Measurements from ENCODE around the gene CYB5R4. TPM values are rescaled to one million over a fixed set of nuclear protein-coding genes. Genes with fewer than 3 reads are reported as not detected.

Gene CYB5R4
- total and polyA plus RNA-seq, 2 of the 8 experiments (the other 6 are each of a cell fraction or from before 2014, with no cell fraction given), result 2.8 to 14.6 TPM

GRCh38 chr6:83966539-83966938 is 107.0 kb downstream of the CYB5R4 start:
- WGBS, 2 experiments (ENCODE audit: extremely low coverage in 1 of 2, insufficient coverage in 1 of 2, insufficient read length in 1 of 2, insufficient replicate concordance in 2 of 2, low coverage in 1 of 2, low lambda C conversion rate in 2 of 2, missing lambda C conversion rate in 1 of 2), result 98% methylated on average over 4 of the region's 4 CpGs; no CpG with 5 or more reads in 1 of the 2 experiments
- H3K4ac ChIP-seq (replicated peaks; ENCODE audit: insufficient read length, low read depth, low read length), result no peak overlapping the region
- H3K4me2 ChIP-seq (ENCODE audit: insufficient read depth in 1 of 2, low read depth in 2 of 2, low read length in 2 of 2), result no peak overlapping the region
- no peaks in the 10 kb centered on the region for H3K23me2 ChIP-seq (ENCODE audit: low read depth, low read length)
- no peak overlapping the region for H2BK20ac ChIP-seq (ENCODE audit: low read length)
- H3K56ac ChIP-seq (replicated peaks; ENCODE audit: insufficient read length, low read depth, low read length), result no peak overlapping the region
- H2BK12ac ChIP-seq (ENCODE audit: low read depth, low read length), result no peak overlapping the region
- H4K5ac ChIP-seq (ENCODE audit: insufficient read length, low read depth, low read length), result no peak overlapping the region
- H2BK5ac ChIP-seq (ENCODE audit: low read depth, low read length), result no peak overlapping the region
- H2AK5ac ChIP-seq (ENCODE audit: low read depth, low read length), result no peak overlapping the region
- peaks cover 6 to 17% of the 10 kb centered on the region in 2 experiments for H3K9me3 ChIP-seq (ENCODE audit: insufficient read depth in 2 of 2, low read depth in 1 of 2, low read length in 1 of 2)
- peaks cover 0 to 2% (median 2%) of the 10 kb centered on the region in 4 experiments; a peak in 2 of 7 replicates for H3K4me1 ChIP-seq (replicated peaks in 1 of 4; ENCODE audit: control insufficient read depth in 3 of 4, insufficient read depth in 4 of 4, low read length in 3 of 4)
- no peak overlapping the region for H2BK15ac ChIP-seq (ENCODE audit: low read length)
- no peaks in the 10 kb centered on the region for H3K79me2 ChIP-seq (ENCODE audit: control insufficient read depth in 1 of 2, insufficient read depth in 2 of 2, low read length in 2 of 2)
- peaks cover 0 to 14% (median 2%) of the 10 kb centered on the region in 4 experiments; a peak in 3 of 8 replicates for H3K36me3 ChIP-seq (ENCODE audit: control insufficient read depth in 2 of 4, insufficient read depth in 4 of 4, low read length in 3 of 4)
- no peak overlapping the region for H2AFZ ChIP-seq (ENCODE audit: low read length)
- no peak overlapping the region for H3K14ac ChIP-seq (ENCODE audit: insufficient read length)
- no peak overlapping the region for H4K91ac ChIP-seq (replicated peaks; ENCODE audit: insufficient read length, low read length)
- H4K8ac ChIP-seq (ENCODE audit: extremely low read depth, insufficient read depth, low read length), result no peak overlapping the region
- CTCF ChIA-PET (ENCODE audit: partially characterized antibody), result no interaction called here
- no peaks in the 10 kb centered on the region for H4K20me1 ChIP-seq (replicated peaks in 1 of 2; ENCODE audit: control insufficient read depth in 1 of 2, insufficient read depth in 2 of 2, low read length in 2 of 2)
- no peak overlapping the region for H3K23ac ChIP-seq (ENCODE audit: insufficient read length)
- DNase-seq (ENCODE audit: low read depth in 1 of 2, low spot score in 2 of 2) (no peak), FAIRE-seq (no peak)
- H3K9ac ChIP-seq (replicated peaks in 1 of 4; ENCODE audit: extremely low read depth in 1 of 4, low read depth in 3 of 4, low read length in 3 of 4), result no peak overlapping the region
- no peak overlapping the region for H3K27ac ChIP-seq (ENCODE audit: low read depth, low read length)
- POLR2A ChIA-PET (ENCODE audit: partially characterized antibody), result no interaction called here
- H3K4me3 ChIP-seq (ENCODE audit: extremely low read depth in 1 of 4, insufficient read depth in 2 of 4, low read depth in 3 of 4, low read length in 4 of 4), result no peak overlapping the region
- no peaks in the 10 kb centered on the region for H3K79me1 ChIP-seq (ENCODE audit: low read depth, low read length)
- H3K18ac ChIP-seq (ENCODE audit: extremely low read depth, low read length), result no peak overlapping the region
- H3K27me3 ChIP-seq (replicated peaks in 1 of 4; ENCODE audit: control insufficient read depth in 3 of 4, extremely low read depth in 1 of 4, insufficient read depth in 3 of 4, low read length in 3 of 4), result no peaks in the 10 kb centered on the region
- no peak overlapping the region for H2BK120ac ChIP-seq (replicated peaks; ENCODE audit: low read depth, low read length)
- no peak for TF ChIP-seq SIN3A (conservative IDR thresholded peaks at IDR 0.05 in 1 of 2, IDR thresholded peaks at IDR 0.05 in 1 of 2; ENCODE audit: low read depth in 1 of 2, low read length in 2 of 2)
- TF ChIP-seq KDM1A (IDR thresholded peaks at IDR 0.05; ENCODE audit: borderline replicate concordance, low read length), result no peak
